ENCODE measurements around the gene P2RY11.

- TF ChIP-seq FOS (IDR thresholded peaks at IDR 0.05; ENCODE audit: low read depth, low read length) (no peak), CTCF (conservative IDR thresholded peaks at IDR 0.05; ENCODE audit: low read depth, low read length) (no peak)
Measured at GRCh38 chr19:10093295-10094186, 18.0 kb upstream of the P2RY11 start.

All from IMR-90 (cell line).